HG02943 (cell line): ENCODE measurements around the gene STIM2.

ENCODE experiments used
- ATAC-seq: cut with Tn5 transposase; IDR thresholded peaks from one replicate; pipeline ENCODE4 v1.9.1; 2021; ENCODE audit warnings: mild to moderate bottlenecking, low read depth, moderate library complexity; ENCODE audit not compliant: unreplicated experiment

STIM2 gene

GRCh38 chr4:26995316-26995715 is 134.7 kb downstream of the STIM2 start:
- no peak for ATAC-seq

GRCh38 chr4:26996745-26997144 is 136.1 kb downstream of the STIM2 start:
- ATAC-seq, result no peak

- no peak for ATAC-seq
Observed at GRCh38 chr4:26999689-27000088, 139.0 kb downstream of the STIM2 start.

- no peak for ATAC-seq
Observed at GRCh38 chr4:27000122-27000521, 139.5 kb downstream of the STIM2 start.

- ATAC-seq, result no peak
Observed at GRCh38 chr4:27000820-27001219, 140.2 kb downstream of the STIM2 start.

- no peak for ATAC-seq
Observed at GRCh38 chr4:27001398-27002164, 140.9 kb downstream of the STIM2 start.

- ATAC-seq, result no peak
Observed at GRCh38 chr4:27003642-27004113, 143.0 kb downstream of the STIM2 start.

GRCh38 chr4:27005501-27005900 is 144.9 kb downstream of the STIM2 start:
- ATAC-seq, result no peak

GRCh38 chr4:27005905-27006590 is 145.4 kb downstream of the STIM2 start:
- ATAC-seq, result no peak

- no peak for ATAC-seq
Observed at GRCh38 chr4:27006646-27007045, 146.0 kb downstream of the STIM2 start.

GRCh38 chr4:27007507-27007906 is 146.9 kb downstream of the STIM2 start:
- ATAC-seq, result no peak

- no peak for ATAC-seq
Observed at GRCh38 chr4:27008679-27009078, 148.0 kb downstream of the STIM2 start.

- no peak for ATAC-seq
Observed at GRCh38 chr4:27009539-27009938, 148.9 kb downstream of the STIM2 start.

- ATAC-seq, result no peak
Observed at GRCh38 chr4:27010334-27010940, 149.8 kb downstream of the STIM2 start.

GRCh38 chr4:27011401-27011800 is 150.8 kb downstream of the STIM2 start:
- no peak for ATAC-seq

- ATAC-seq, result no peak
Observed at GRCh38 chr4:27013012-27013411, 152.4 kb downstream of the STIM2 start.

GRCh38 chr4:27016551-27016950 is 155.9 kb downstream of the STIM2 start:
- ATAC-seq, result no peak

GRCh38 chr4:27017623-27018022 is 157.0 kb downstream of the STIM2 start:
- ATAC-seq, result no peak

GRCh38 chr4:27018076-27018475 is 157.4 kb downstream of the STIM2 start:
- ATAC-seq, result no peak

GRCh38 chr4:27018910-27019309 is 158.3 kb downstream of the STIM2 start:
- ATAC-seq, result no peak

- no peak for ATAC-seq
Observed at GRCh38 chr4:27019766-27020165, 159.1 kb downstream of the STIM2 start.
